Peyer's patch (tissue), 4 donors: Measurements from ENCODE around the gene CNTN4. TPM values are rescaled to one million over a fixed set of nuclear protein-coding genes. Genes with fewer than 3 reads are reported as not detected.

ENCODE experiments used
- DNase-seq, 3 donors: peaks; one replicate each; pipeline ENCODE4 v3.0.0-alpha.2; 2017 to 2019
- H3K27ac ChIP-seq, 4 donors: fragments of 200-600 bp; sonication (generic); one replicate each; pipeline ENCODE4 v1.5.1; 2016 to 2019
- H3K27me3 ChIP-seq, 2 donors: fragments of 200-600 bp; sonication (generic); one replicate each; pipeline ENCODE4 v1.5.1; 2019
- H3K36me3 ChIP-seq, 3 donors: fragments of 200-600 bp; sonication (generic); one replicate each; pipeline ENCODE4 v1.5.1; 2016 to 2019
- H3K4me1 ChIP-seq, 4 donors: fragments of 200-600 bp; sonication (generic); one replicate each; pipeline ENCODE4 v1.5.1; 2016 to 2019
- H3K4me3 ChIP-seq, 4 donors: fragments of 200-600 bp; sonication (generic); 1 replicate in 3 of 4; 2 replicates in 1 of 4; pipeline ENCODE4 v1.5.1; 2016 to 2019; ENCODE audit warnings: mild to moderate bottlenecking in 1 of 4
- H3K9me3 ChIP-seq, 4 donors: fragments of 200-600 bp; sonication (generic); one replicate each; pipeline ENCODE4 v1.5.1; 2016 to 2019; ENCODE audit warnings: mild to moderate bottlenecking in 1 of 4
- POLR2A ChIP-seq, 2 donors: fragments of 450-650 bp; IDR thresholded peaks; one replicate each; pipeline ENCODE4 v1.5.1; 2017; ENCODE audit warnings: antibody characterized with exemption in 2 of 2, mild to moderate bottlenecking in 2 of 2, moderate library complexity in 2 of 2
- total RNA-seq, 4 donors: library from RNA; depleted of rRNA; stranded (reverse); fragments of >200 nt; gene quantifications; one replicate each; pipeline ENCODE4 v1.1.0, GENCODE V29; 2016
- TF ChIP-seq, protein P1 (sequence below), 6 experiments: fragments of 450-650 bp in 4 of 6; fragments of 200-600 bp in 2 of 6; sonication (generic) in 1 of 6; IDR thresholded peaks; one replicate each; pipeline ENCODE4 v1.5.1; 2017 to 2019; ENCODE audit warnings: antibody characterized with exemption in 6 of 6, mild to moderate bottlenecking in 3 of 6, moderate library complexity in 1 of 6

The CNTN4 gene
- total RNA-seq, 4 donors from 2014 or later = 5.4 to 31.1 (median 19.9) TPM

DNA sequence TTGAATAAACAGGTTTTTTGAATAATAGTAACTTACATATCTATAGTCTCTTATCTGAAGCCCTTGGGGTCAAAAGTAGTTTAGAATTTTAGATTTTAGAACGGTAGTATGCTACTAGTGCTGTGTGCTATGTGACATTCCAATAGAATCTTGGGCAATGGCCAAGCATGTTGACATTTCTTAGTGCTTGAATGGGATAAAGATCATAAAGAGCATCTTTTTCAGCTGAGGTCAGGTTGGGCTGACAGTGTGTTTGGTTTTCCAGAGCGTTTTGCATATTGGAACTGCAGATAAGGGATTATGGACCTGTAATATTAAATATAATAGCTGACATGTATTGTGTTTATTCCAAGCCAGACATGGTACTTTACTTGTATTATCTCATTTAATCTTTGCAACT lies 32.1 kb downstream of the CNTN4 start:
- Histone ChIP-seq H3K36me3 (no peaks in the 10 kb centered on the region), H3K27ac (no peak overlapping the region), H3K27me3 (no peaks in the 10 kb centered on the region), H3K4me1 (no peaks in the 10 kb centered on the region), H3K4me3 (no peak overlapping the region), H3K9me3 (no peaks in the 10 kb centered on the region)
- TF ChIP-seq POLR2A (IDR thresholded peaks at IDR 0.05) = no peak
- TF ChIP-seq, protein P1, sequence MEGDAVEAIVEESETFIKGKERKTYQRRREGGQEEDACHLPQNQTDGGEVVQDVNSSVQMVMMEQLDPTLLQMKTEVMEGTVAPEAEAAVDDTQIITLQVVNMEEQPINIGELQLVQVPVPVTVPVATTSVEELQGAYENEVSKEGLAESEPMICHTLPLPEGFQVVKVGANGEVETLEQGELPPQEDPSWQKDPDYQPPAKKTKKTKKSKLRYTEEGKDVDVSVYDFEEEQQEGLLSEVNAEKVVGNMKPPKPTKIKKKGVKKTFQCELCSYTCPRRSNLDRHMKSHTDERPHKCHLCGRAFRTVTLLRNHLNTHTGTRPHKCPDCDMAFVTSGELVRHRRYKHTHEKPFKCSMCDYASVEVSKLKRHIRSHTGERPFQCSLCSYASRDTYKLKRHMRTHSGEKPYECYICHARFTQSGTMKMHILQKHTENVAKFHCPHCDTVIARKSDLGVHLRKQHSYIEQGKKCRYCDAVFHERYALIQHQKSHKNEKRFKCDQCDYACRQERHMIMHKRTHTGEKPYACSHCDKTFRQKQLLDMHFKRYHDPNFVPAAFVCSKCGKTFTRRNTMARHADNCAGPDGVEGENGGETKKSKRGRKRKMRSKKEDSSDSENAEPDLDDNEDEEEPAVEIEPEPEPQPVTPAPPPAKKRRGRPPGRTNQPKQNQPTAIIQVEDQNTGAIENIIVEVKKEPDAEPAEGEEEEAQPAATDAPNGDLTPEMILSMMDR (IDR thresholded peaks at IDR 0.05) = no peak
- DNase-seq = no peak

DNA sequence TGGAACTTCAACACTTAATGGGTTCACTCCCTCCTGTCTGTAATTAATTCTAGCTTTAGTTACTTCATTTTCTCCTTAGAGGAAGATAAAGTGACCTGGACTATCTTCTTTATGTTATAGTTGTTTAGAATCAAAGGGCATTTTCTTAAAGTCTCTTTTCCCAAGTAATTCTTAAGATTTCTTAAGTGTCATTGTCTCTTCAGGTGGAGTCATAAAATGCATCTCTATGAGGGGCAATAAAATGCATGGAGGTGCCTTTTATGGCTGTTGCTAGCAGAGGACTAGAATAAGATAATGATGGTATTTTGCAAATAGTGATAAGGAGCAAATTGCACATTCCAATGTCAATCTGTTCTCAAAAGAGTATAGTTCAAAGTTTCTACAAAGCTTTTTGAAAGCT lies 34.5 kb downstream of the CNTN4 start:
- H3K4me3 ChIP-seq = no peak overlapping the region
- H3K27ac ChIP-seq = no peak overlapping the region
- H3K27me3 ChIP-seq = no peaks in the 10 kb centered on the region
- no peaks in the 10 kb centered on the region for H3K36me3 ChIP-seq
- TF ChIP-seq, protein P1 (IDR thresholded peaks at IDR 0.05) = no peak
- no peak for TF ChIP-seq POLR2A (IDR thresholded peaks at IDR 0.05)
- DNase-seq = no peak
- H3K4me1 ChIP-seq = no peaks in the 10 kb centered on the region
- H3K9me3 ChIP-seq = no peaks in the 10 kb centered on the region

DNA sequence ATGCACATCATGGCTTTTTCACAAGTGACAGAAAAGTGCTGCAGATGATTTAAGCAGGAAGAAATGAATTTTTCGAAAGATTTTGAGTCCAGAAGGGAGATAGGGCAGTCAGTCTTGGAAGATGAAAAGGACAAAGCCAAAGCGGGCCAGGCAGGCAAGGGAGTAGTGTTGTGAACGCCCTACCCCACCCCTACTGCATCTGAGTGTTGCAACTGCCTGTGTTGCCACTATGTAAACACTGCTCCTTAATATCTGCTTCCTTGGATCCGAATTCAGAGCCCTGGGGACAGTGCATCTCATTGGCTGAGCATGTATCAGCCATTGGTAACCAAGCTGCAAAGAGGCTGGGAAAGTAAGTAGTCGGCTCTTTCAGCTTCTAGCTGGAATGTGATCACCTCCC lies 39.0 kb downstream of the CNTN4 start:
- H3K27me3 ChIP-seq = no peaks in the 10 kb centered on the region
- no peak overlapping the region for H3K4me3 ChIP-seq
- no peaks in the 10 kb centered on the region for H3K9me3 ChIP-seq
- H3K36me3 ChIP-seq = no peaks in the 10 kb centered on the region
- TF ChIP-seq POLR2A (IDR thresholded peaks at IDR 0.05) = no peak
- TF ChIP-seq, protein P1 (IDR thresholded peaks at IDR 0.05) = no peak
- no peak for DNase-seq
- peaks cover 0 to 5% (median 0%) of the 10 kb centered on the region in 4 donors for H3K4me1 ChIP-seq
- no peak overlapping the region for H3K27ac ChIP-seq

DNA sequence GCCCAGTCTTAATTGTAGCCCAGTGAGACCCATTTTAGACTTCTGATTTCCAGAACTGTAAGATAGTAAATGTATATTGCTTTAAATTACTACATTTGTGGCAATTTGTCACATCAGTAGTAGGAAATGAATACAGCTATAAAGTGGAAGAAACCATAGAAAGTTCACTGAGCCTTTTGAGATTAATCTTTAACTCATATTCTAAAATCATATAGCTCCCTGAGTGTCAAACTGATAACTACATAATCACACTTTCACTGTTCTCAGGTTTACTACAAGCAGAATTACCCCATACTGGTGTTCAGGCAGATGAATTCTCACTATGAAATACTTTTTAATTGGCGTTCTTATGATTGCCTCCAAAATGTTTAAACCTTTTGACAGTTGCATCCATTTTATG lies 42.8 kb downstream of the CNTN4 start:
- TF ChIP-seq, protein P1 (IDR thresholded peaks at IDR 0.05) = no peak
- TF ChIP-seq POLR2A (IDR thresholded peaks at IDR 0.05) = no peak
- peaks cover 0 to 5% (median 0%) of the 10 kb centered on the region in 4 donors for H3K4me1 ChIP-seq
- no peak overlapping the region for H3K4me3 ChIP-seq
- H3K9me3 ChIP-seq = no peaks in the 10 kb centered on the region
- no peak for DNase-seq
- H3K27me3 ChIP-seq = no peaks in the 10 kb centered on the region
- no peak overlapping the region for H3K27ac ChIP-seq
- H3K36me3 ChIP-seq = no peaks in the 10 kb centered on the region

- no peaks in the 10 kb centered on the region for H3K36me3 ChIP-seq
- no peak overlapping the region for H3K27ac ChIP-seq
- TF ChIP-seq, protein P1 (IDR thresholded peaks at IDR 0.05) = no peak
- TF ChIP-seq POLR2A (IDR thresholded peaks at IDR 0.05) = no peak
These were observed 50.1 kb downstream of the CNTN4 start for GRCh38 chr3:2148561-2149340.

More at GRCh38 chr3:2148561-2149340, 50.1 kb downstream of the CNTN4 start:
- no peaks in the 10 kb centered on the region for H3K9me3 ChIP-seq
- H3K4me3 ChIP-seq = no peak overlapping the region
- DNase-seq = no peak
- H3K27me3 ChIP-seq = no peaks in the 10 kb centered on the region
- no peaks in the 10 kb centered on the region for H3K4me1 ChIP-seq
